MM.1S (cell line): ENCODE data around the gene FOXRED2.
"Not testable (repeated sequence)": the region's sequence is repeated elsewhere in the genome, so short reads cannot be mapped to it uniquely, and the experiment has no call there.

Experiments
- DNase-seq: peaks from one replicate; pipeline ENCODE4 v3.0.0-alpha.2; 2015
- H2AFZ ChIP-seq: fragments of 300-600 bp; sonication (generic); 2 replicates; pipeline ENCODE4 v1.6.0; 2016; ENCODE audit warnings: antibody characterized with exemption, low read length
- H3F3A ChIP-seq: fragments of 300-600 bp; sonication (generic); 2 replicates; pipeline ENCODE4 v1.6.1; 2016; ENCODE audit warnings: mild to moderate bottlenecking, antibody characterized with exemption, low read length, moderate library complexity, mixed read lengths; ENCODE audit not compliant: insufficient read depth
- H3K27ac ChIP-seq: fragments of 300-600 bp; sonication (generic); 2 replicates; pipeline ENCODE4 v1.5.1; 2016; ENCODE audit warnings: mild to moderate bottlenecking, low read length
- H3K27me3 ChIP-seq: fragments of 300-600 bp; sonication (generic); replicated peaks from 2 replicates; pipeline ENCODE4 v1.6.0; 2016; ENCODE audit warnings: low read length; ENCODE audit not compliant: insufficient read depth
- H3K36me3 ChIP-seq: fragments of 300-600 bp; sonication (generic); replicated peaks from 2 replicates; pipeline ENCODE4 v1.6.1; 2016; ENCODE audit warnings: mild to moderate bottlenecking, low read length, mixed read lengths; ENCODE audit not compliant: insufficient read depth
- H3K4me1 ChIP-seq: fragments of 300-600 bp; sonication (generic); 2 replicates; pipeline ENCODE4 v1.6.1; 2016; ENCODE audit warnings: low read length, mixed read lengths
- H3K4me2 ChIP-seq: fragments of 300-600 bp; sonication (generic); 2 replicates; pipeline ENCODE4 v1.6.0; 2016; ENCODE audit warnings: low read depth, low read length
- H3K4me3 ChIP-seq: fragments of 300-600 bp; sonication (generic); 2 replicates; pipeline ENCODE4 v1.5.1; 2016; ENCODE audit warnings: low read length, mixed read lengths
- H3K79me2 ChIP-seq: fragments of 300-600 bp; sonication (generic); 2 replicates; pipeline ENCODE4 v1.6.1; 2016; ENCODE audit warnings: mixed run types, low read length, mixed read lengths
- H3K9ac ChIP-seq: fragments of 300-600 bp; sonication (generic); 2 replicates; pipeline ENCODE4 v1.6.1; 2016; ENCODE audit warnings: low read length, mixed read lengths
- H3K9me2 ChIP-seq: fragments of 300-600 bp; sonication (generic); replicated peaks from 2 replicates; pipeline ENCODE4 v1.6.1; 2016; ENCODE audit warnings: mild to moderate bottlenecking, low read length, mixed read lengths; ENCODE audit not compliant: insufficient read depth
- H3K9me3 ChIP-seq: fragments of 300-600 bp; sonication (generic); replicated peaks from 2 replicates; pipeline ENCODE4 v1.6.1; 2016; ENCODE audit warnings: mild to moderate bottlenecking, low read length, mixed read lengths; ENCODE audit not compliant: insufficient read depth
- H4K20me1 ChIP-seq: fragments of 300-600 bp; sonication (generic); 2 replicates; pipeline ENCODE4 v1.6.1; 2016; ENCODE audit warnings: mild to moderate bottlenecking, low read length, moderate library complexity, mixed read lengths; ENCODE audit not compliant: insufficient read depth
- CTCF ChIP-seq: fragments of 300-600 bp; sonication (generic); IDR thresholded peaks from 2 replicates; pipeline ENCODE4 v1.5.1; 2016; ENCODE audit warnings: antibody characterized with exemption, low read length, mixed read lengths
- EZH2 ChIP-seq: fragments of 300-600 bp; sonication (generic); optimal IDR thresholded peaks from 2 replicates; pipeline ENCODE3; 2017; ENCODE audit warnings: low read depth, mild to moderate bottlenecking, antibody characterized with exemption, low read length, mixed read lengths
- EZH2phosphoT487 ChIP-seq: fragments of 300-600 bp; sonication (generic); IDR thresholded peaks from 2 replicates; pipeline ENCODE4 v1.6.1; 2018; ENCODE audit warnings: antibody characterized with exemption, low read length

FOXRED2 gene

GRCh38 chr22:36522662-36523061 is 15.8 kb upstream of the FOXRED2 start:
- Histone ChIP-seq H4K20me1 (peaks cover 5% of the 10 kb centered on the region; the same call in 1 of the 2 replicates), H3K9me2 (no peaks in the 10 kb centered on the region), H3K27ac (no peak overlapping the region), H3K36me3 (peaks cover 60% of the 10 kb centered on the region), H3K9ac (no peak overlapping the region), H3K79me2 (peaks cover 80% of the 10 kb centered on the region), H3K9me3 (no peaks in the 10 kb centered on the region), H3K4me2 (no peak overlapping the region), H3K4me3 (no peak overlapping the region), H2AFZ (no peak overlapping the region), H3K27me3 (no peaks in the 10 kb centered on the region), H3K4me1 (peaks cover 18% of the 10 kb centered on the region), H3F3A (no peaks in the 10 kb centered on the region)
- no peak for DNase-seq
- TF ChIP-seq EZH2phosphoT487, result no peak
- TF ChIP-seq CTCF, result no peak
- TF ChIP-seq EZH2, result no peak

GRCh38 chr22:36520423-36520822 is 13.6 kb upstream of the FOXRED2 start:
- H3K36me3 ChIP-seq, result peaks cover 72% of the 10 kb centered on the region

GRCh38 chr22:36519906-36520305 is 13.1 kb upstream of the FOXRED2 start:
- not testable (repeated sequence) for H3K9ac ChIP-seq, H3K9me2 ChIP-seq, H3F3A ChIP-seq, H3K4me2 ChIP-seq, DNase-seq, H2AFZ ChIP-seq, H3K4me3 ChIP-seq, H3K27me3 ChIP-seq, H3K27ac ChIP-seq, H3K9me3 ChIP-seq, H4K20me1 ChIP-seq
- Histone ChIP-seq H3K36me3 (peaks cover 70% of the 10 kb centered on the region), H3K4me1 (peaks cover 12% of the 10 kb centered on the region), H3K79me2 (peaks cover 66% of the 10 kb centered on the region)

More at GRCh38 chr22:36520423-36520822, 13.6 kb upstream of the FOXRED2 start:
- Histone ChIP-seq H3K4me2 (no peak overlapping the region), H3F3A (no peaks in the 10 kb centered on the region), H3K4me3 (no peak overlapping the region), H4K20me1 (no peaks in the 10 kb centered on the region), H3K79me2 (peaks cover 71% of the 10 kb centered on the region), H3K4me1 (peaks cover 12% of the 10 kb centered on the region), H3K27ac (no peak overlapping the region), H2AFZ (no peak overlapping the region), H3K27me3 (no peaks in the 10 kb centered on the region), H3K9me2 (no peaks in the 10 kb centered on the region), H3K9me3 (no peaks in the 10 kb centered on the region), H3K9ac (no peak overlapping the region)
- TF ChIP-seq EZH2 (no peak), CTCF (no peak), EZH2phosphoT487 (no peak)
- no peak for DNase-seq

GRCh38 chr22:36514766-36515165 is 7.9 kb upstream of the FOXRED2 start:
- H3K4me3 ChIP-seq, result no peak overlapping the region
- peaks cover 31% of the 10 kb centered on the region for H3F3A ChIP-seq
- no peak overlapping the region for H2AFZ ChIP-seq
- peaks cover 25% of the 10 kb centered on the region for H3K79me2 ChIP-seq
- H3K9me3 ChIP-seq, result no peaks in the 10 kb centered on the region
- DNase-seq, result no peak
- H3K36me3 ChIP-seq, result peaks cover 65% of the 10 kb centered on the region
- H3K4me2 ChIP-seq, result no peak overlapping the region
- no peaks in the 10 kb centered on the region for H3K27me3 ChIP-seq
- no peak overlapping the region for H3K27ac ChIP-seq
- no peak overlapping the region for H3K9ac ChIP-seq
- no peaks in the 10 kb centered on the region for H3K9me2 ChIP-seq
- TF ChIP-seq EZH2 (no peak), CTCF (no peak), EZH2phosphoT487 (no peak)
- H3K4me1 ChIP-seq, result peaks cover 8% of the 10 kb centered on the region
- H4K20me1 ChIP-seq, result no peaks in the 10 kb centered on the region
